Panc1 (cell line): ENCODE measurements around the gene CARF. TPM values are rescaled to one million over a fixed set of nuclear protein-coding genes. Genes with fewer than 3 reads are reported as not detected.

ENCODE experiments used
- ATAC-seq: fragments of 200-7000 bp; cut with Tn5 transposase; 2 replicates; pipeline ENCODE4 v1.9.1; 2020; ENCODE audit warnings: mild to moderate bottlenecking, moderate library complexity
- BruUV-seq: library from RNA; stranded (reverse); fragments of 400-500 nt; replicated peaks from 2 replicates; lab custom pipeline; 2021; lab: Mats Ljungman, UMichigan
- CTCF ChIA-PET: fragments of 300-600 bp; sonication (Branson Sonifier 250); formaldehyde crosslinking; loops from one replicate; lab custom pipeline; 2022; ENCODE audit warnings: antibody characterized with exemption; lab: Charles Lee
- POLR2A ChIA-PET: fragments of 300-600 bp; sonication (Branson Sonifier 250); formaldehyde crosslinking; loops from one replicate; lab custom pipeline; 2022; ENCODE audit warnings: antibody characterized with exemption; lab: Charles Lee
- DNase-seq: peaks from one replicate; pipeline ENCODE4 v3.0.0-alpha.2; 2010; ENCODE audit warnings: low read depth, low spot score
- H3K27ac ChIP-seq: 2 replicates; pipeline ENCODE4 v1.5.1; 2011; ENCODE audit warnings: mild to moderate bottlenecking, low read length, inconsistent platforms
- H3K27me3 ChIP-seq: fragments of 200-500 bp; sonication (Bioruptor generic); 2 replicates; pipeline ENCODE4 v1.6.0; 2014; ENCODE audit warnings: low read length, inconsistent platforms; ENCODE audit not compliant: control insufficient read depth, insufficient read depth
- H3K36me3 ChIP-seq: fragments of 200-500 bp; sonication (Bioruptor generic); 2 replicates; pipeline ENCODE4 v1.5.1; 2014; ENCODE audit warnings: inconsistent platforms, mild to moderate bottlenecking, low read length, moderate library complexity; ENCODE audit not compliant: control insufficient read depth, insufficient read depth
- H3K4me1 ChIP-seq: 2 replicates; pipeline ENCODE4 v1.5.1; 2011; ENCODE audit warnings: inconsistent platforms, mild to moderate bottlenecking, low read length, moderate library complexity; ENCODE audit not compliant: control insufficient read depth, insufficient read depth
- H3K4me3 ChIP-seq, 2 experiments: 2 replicates each; pipeline ENCODE4 v1.5.1; 2011 to 2012; ENCODE audit warnings: low read depth in 2 of 2, low read length in 2 of 2, mild to moderate bottlenecking in 2 of 2, inconsistent platforms in 1 of 2, moderate library complexity in 1 of 2
- H3K9me3 ChIP-seq: fragments of 200-500 bp; sonication (Bioruptor generic); 2 replicates; pipeline ENCODE4 v1.5.1; 2014; ENCODE audit warnings: low read depth, mild to moderate bottlenecking, inconsistent platforms, low read length, moderate library complexity; ENCODE audit not compliant: control insufficient read depth, insufficient read depth
- POLR2AphosphoS5 ChIP-seq: IDR thresholded peaks from 2 replicates; pipeline ENCODE4 v1.6.1; 2012; ENCODE audit warnings: mild to moderate bottlenecking, low read depth, low read length, moderate library complexity
- REST ChIP-seq, 2 experiments: IDR thresholded peaks; 2 replicates each; pipeline ENCODE4 v1.6.1; 2011 to 2012; ENCODE audit warnings: low read depth in 2 of 2, control low read depth in 1 of 2, low read length in 1 of 2, mild to moderate bottlenecking in 1 of 2, moderate library complexity in 1 of 2; ENCODE audit not compliant: insufficient read depth in 1 of 2
- SIN3A ChIP-seq: IDR thresholded peaks from 2 replicates; pipeline ENCODE4 v1.6.1; 2012; ENCODE audit warnings: low read depth, mild to moderate bottlenecking, low read length, moderate library complexity, borderline replicate concordance; ENCODE audit not compliant: insufficient read depth
- TCF7L2 ChIP-seq: IDR thresholded peaks from 2 replicates; pipeline ENCODE4 v1.6.1; 2011; ENCODE audit warnings: mild to moderate bottlenecking, low read depth, low read length, inconsistent platforms
- in situ Hi-C: cut with HindIII; loops from 2 replicates; pipeline ENCODE4 v1.10.0; 2016; ENCODE audit warnings: low sequenced_read_pairs, low pct_unique_long_range_greater_than_20kb
- intact Hi-C: fragments of 100-400 bp; cut with micrococcal nuclease; formaldehyde crosslinking; loops from one replicate; pipeline ENCODE4 v1.10.0; 2022; ENCODE audit not compliant: unreplicated experiment
- total RNA-seq: library from RNA; stranded (reverse); gene quantifications from one replicate; pipeline ENCODE4 v1.2.1, GENCODE V29; 2021; ENCODE audit not compliant: unreplicated experiment
- TF ChIP-seq, protein P1 (sequence below): fragments of 450-650 bp; IDR thresholded peaks from 2 replicates; pipeline ENCODE4 v1.5.1; 2017; ENCODE audit warnings: mild to moderate bottlenecking

The CARF gene
- total RNA-seq, 1 experiment from 2014 or later, result 8.0 TPM

GRCh38 chr2:203019142-203019541, 107.1 kb downstream of the CARF start:
- Histone ChIP-seq H3K27me3 (no peaks in the 10 kb centered on the region), H3K4me1 (peaks cover 26% of the 10 kb centered on the region), H3K36me3 (peaks cover 2% of the 10 kb centered on the region; the same call in 1 of the 2 replicates), H3K4me3 (no peak overlapping the region), H3K27ac (no peak overlapping the region), H3K9me3 (no peaks in the 10 kb centered on the region)
- POLR2A ChIA-PET, result no interaction called here
- intact Hi-C loops (no loop called here), in situ Hi-C loops (no loop called here)
- no TSS peak for BruUV-seq
- TF ChIP-seq TCF7L2, result no peak
- TF ChIP-seq POLR2AphosphoS5, result no peak
- DNase-seq, result no peak
- ATAC-seq, result no peak
- CTCF ChIA-PET, result no interaction called here

- POLR2A ChIA-PET, result no interaction called here
- Histone ChIP-seq H3K27me3 (no peaks in the 10 kb centered on the region), H3K27ac (no peak overlapping the region), H3K36me3 (no peaks in the 10 kb centered on the region; the same call in 1 of the 2 replicates), H3K4me1 (peaks cover 21% of the 10 kb centered on the region), H3K9me3 (no peaks in the 10 kb centered on the region), H3K4me3 (no peak overlapping the region)
- intact Hi-C loops, result no loop called here
- CTCF ChIA-PET, result no interaction called here
- ATAC-seq, result no peak
- no peak for DNase-seq
- TF ChIP-seq TCF7L2, result no peak
- no peak for TF ChIP-seq SIN3A
- TF ChIP-seq POLR2AphosphoS5, result no peak
- no peak for TF ChIP-seq REST (IDR thresholded peaks at IDR 0.05; ENCODE audit: insufficient read depth in 1 of 2, low read depth in 2 of 2, low read length in 1 of 2)
- TF ChIP-seq, protein P1, sequence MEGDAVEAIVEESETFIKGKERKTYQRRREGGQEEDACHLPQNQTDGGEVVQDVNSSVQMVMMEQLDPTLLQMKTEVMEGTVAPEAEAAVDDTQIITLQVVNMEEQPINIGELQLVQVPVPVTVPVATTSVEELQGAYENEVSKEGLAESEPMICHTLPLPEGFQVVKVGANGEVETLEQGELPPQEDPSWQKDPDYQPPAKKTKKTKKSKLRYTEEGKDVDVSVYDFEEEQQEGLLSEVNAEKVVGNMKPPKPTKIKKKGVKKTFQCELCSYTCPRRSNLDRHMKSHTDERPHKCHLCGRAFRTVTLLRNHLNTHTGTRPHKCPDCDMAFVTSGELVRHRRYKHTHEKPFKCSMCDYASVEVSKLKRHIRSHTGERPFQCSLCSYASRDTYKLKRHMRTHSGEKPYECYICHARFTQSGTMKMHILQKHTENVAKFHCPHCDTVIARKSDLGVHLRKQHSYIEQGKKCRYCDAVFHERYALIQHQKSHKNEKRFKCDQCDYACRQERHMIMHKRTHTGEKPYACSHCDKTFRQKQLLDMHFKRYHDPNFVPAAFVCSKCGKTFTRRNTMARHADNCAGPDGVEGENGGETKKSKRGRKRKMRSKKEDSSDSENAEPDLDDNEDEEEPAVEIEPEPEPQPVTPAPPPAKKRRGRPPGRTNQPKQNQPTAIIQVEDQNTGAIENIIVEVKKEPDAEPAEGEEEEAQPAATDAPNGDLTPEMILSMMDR, result no peak
- BruUV-seq, result no TSS peak
- in situ Hi-C loops, result no loop called here
Measured at GRCh38 chr2:203021991-203022390, 109.9 kb downstream of the CARF start.

- CTCF ChIA-PET, result no interaction called here
- Histone ChIP-seq H3K4me3 (no peak overlapping the region), H3K27me3 (no peaks in the 10 kb centered on the region), H3K27ac (no peak overlapping the region), H3K4me1 (peaks cover 14% of the 10 kb centered on the region), H3K9me3 (no peaks in the 10 kb centered on the region), H3K36me3 (no peaks in the 10 kb centered on the region; the same call in 1 of the 2 replicates)
- intact Hi-C loops, result no loop called here
- in situ Hi-C loops, result no loop called here
- ATAC-seq, result no peak
- BruUV-seq, result no TSS peak
- TF ChIP-seq REST (IDR thresholded peaks at IDR 0.05; ENCODE audit: insufficient read depth in 1 of 2, low read depth in 2 of 2, low read length in 1 of 2), result no peak
- TF ChIP-seq TCF7L2, result no peak
- no peak for TF ChIP-seq POLR2AphosphoS5
- no peak for TF ChIP-seq SIN3A
- TF ChIP-seq, protein P1, result no peak
- no peak for DNase-seq
- POLR2A ChIA-PET, result no interaction called here
Measured at GRCh38 chr2:203022751-203023150, 110.7 kb downstream of the CARF start.
